ENCODE results near the gene ZMYM4. TPM values are rescaled to one million over a fixed set of nuclear protein-coding genes. Genes with fewer than 3 reads are reported as not detected.

The ZMYM4 gene
- total and polyA plus RNA-seq, 10 of the 15 experiments (the other 5 are each of a cell fraction or from before 2014, with no cell fraction given), result 8.0 to 37.0 (median 28.1) TPM

GRCh38 chr1:35386290-35386689 is 117.8 kb downstream of the ZMYM4 start:
- TF ChIP-seq KAT2A (conservative IDR thresholded peaks at IDR 0.05; ENCODE audit: control insufficient read depth, low read depth, low read length) (no peak), CBX3 (IDR thresholded peaks at IDR 0.05; ENCODE audit: borderline replicate concordance, low read depth) (no peak), MTA2 (IDR thresholded peaks at IDR 0.05; ENCODE audit: low read depth) (no peak), SREBF1 (IDR thresholded peaks at IDR 0.05; ENCODE audit: low read length) (no peak), TAF1 (IDR thresholded peaks at IDR 0.05; ENCODE audit: borderline replicate concordance, low read depth, low read length) (no peak), PBX3 (IDR thresholded peaks at IDR 0.05; ENCODE audit: insufficient replicate concordance, low read depth, low read length) (no peak), ELK1 (IDR thresholded peaks at IDR 0.05; ENCODE audit: low read depth, low read length) (no peak), SPI1 (IDR thresholded peaks at IDR 0.05; ENCODE audit: borderline replicate concordance, insufficient read depth, low read depth, low read length) (no peak), POLR2AphosphoS2 (IDR thresholded peaks at IDR 0.05; ENCODE audit: low read depth, low read length) (no peak), BCLAF1 (IDR thresholded peaks at IDR 0.05) (no peak)
- ChIA-PET RAD21 (ENCODE audit: unreplicated experiment) (no interaction called here), CTCF (no interaction called here), SMC1A (ENCODE audit: uncharacterized antibody, unreplicated experiment) (no interaction called here), POLR2A (no interaction called here)
- ATAC-seq, result no peak
- Histone ChIP-seq H3K4me2 (ENCODE audit: control insufficient read depth, insufficient read depth) (no peak overlapping the region), H3K9ac (ENCODE audit: control insufficient read depth, insufficient read depth, low read length) (no peak overlapping the region), H3K9me3 (replicated peaks; ENCODE audit: control insufficient read depth, insufficient read depth, low read length) (no peaks in the 10 kb centered on the region), H3K27me3 (replicated peaks in 1 of 2; ENCODE audit: control insufficient read depth in 2 of 2, insufficient read depth in 2 of 2, low read length in 1 of 2) (no peaks in the 10 kb centered on the region), H3K79me2 (ENCODE audit: control insufficient read depth, insufficient read depth, low read length) (no peaks in the 10 kb centered on the region), H3K4me1 (ENCODE audit: control insufficient read depth, insufficient read depth, low read length) (no peaks in the 10 kb centered on the region), H3K36me3 (ENCODE audit: control insufficient read depth in 2 of 2, insufficient read depth in 2 of 2, low read length in 1 of 2) (peaks cover 0 to 24% of the 10 kb centered on the region in 2 experiments; a peak in 2 of 4 replicates), H2AFZ (ENCODE audit: control insufficient read depth, low read depth, low read length) (no peak overlapping the region), H3K27ac (ENCODE audit: control insufficient read depth, insufficient read depth) (no peak overlapping the region), H3K4me3 (no peak overlapping the region), H4K20me1 (ENCODE audit: control insufficient read depth, insufficient read depth) (no peaks in the 10 kb centered on the region)
- intact Hi-C loops (cut with micrococcal nuclease; ENCODE audit: unreplicated experiment) (no loop called here), in situ Hi-C loops (cut with MboI) (no loop called here)
- DNase-seq (ENCODE audit: low read depth, low spot score), result no peak
- FAIRE-seq, result no peak
- BruUV-seq (replicated peaks), result no TSS peak
- 100% methylated on average over 7 of the region's 7 CpGs for WGBS (ENCODE audit: insufficient coverage, insufficient replicate concordance, low lambda C conversion rate, missing lambda C conversion rate)

Measured in GM12878 (cell line).